Smooth muscle cell (in vitro differentiated cells): Measurements from ENCODE around the gene STOML3. TPM values are rescaled to one million over a fixed set of nuclear protein-coding genes. Genes with fewer than 3 reads are reported as not detected.

ENCODE experiments used
- DNase-seq: peaks from one replicate; lab custom pipeline; 2025; ENCODE audit not compliant: unreplicated experiment; lab: John Stamatoyannopoulos, UW
- H2AFZ ChIP-seq: fragments of 200-600 bp; sonication (generic); 2 replicates; pipeline ENCODE4 v1.6.0; 2016; ENCODE audit warnings: antibody characterized with exemption, low read depth, mild to moderate bottlenecking
- H3F3A ChIP-seq: fragments of 200-600 bp; sonication (generic); 2 replicates; pipeline ENCODE4 v1.6.0; 2017; ENCODE audit warnings: antibody characterized with exemption, low read depth
- H3K27ac ChIP-seq: fragments of 200-600 bp; sonication (generic); 2 replicates; pipeline ENCODE4 v1.5.1; 2016; ENCODE audit warnings: low read depth, mild to moderate bottlenecking
- H3K27me3 ChIP-seq: fragments of 200-600 bp; sonication (generic); 2 replicates; pipeline ENCODE4 v1.6.1; 2016; ENCODE audit warnings: low read depth, mild to moderate bottlenecking
- H3K36me3 ChIP-seq: fragments of 200-600 bp; sonication (generic); 2 replicates; pipeline ENCODE4 v1.5.1; 2016; ENCODE audit warnings: low read depth
- H3K4me1 ChIP-seq: fragments of 200-600 bp; sonication (generic); 2 replicates; pipeline ENCODE4 v1.5.1; 2016; ENCODE audit warnings: low read depth
- H3K4me2 ChIP-seq: fragments of 200-600 bp; sonication (generic); 2 replicates; pipeline ENCODE4 v1.6.0; 2016; ENCODE audit warnings: mild to moderate bottlenecking
- H3K4me3 ChIP-seq: fragments of 200-600 bp; sonication (generic); 2 replicates; pipeline ENCODE4 v1.5.1; 2016; ENCODE audit warnings: mild to moderate bottlenecking
- H3K79me2 ChIP-seq: fragments of 200-600 bp; sonication (generic); 2 replicates; pipeline ENCODE4 v1.6.0; 2016; ENCODE audit warnings: low read depth, mild to moderate bottlenecking
- H3K9ac ChIP-seq: fragments of 200-600 bp; sonication (generic); 2 replicates; pipeline ENCODE4 v1.6.0; 2016; ENCODE audit warnings: low read depth
- H3K9me3 ChIP-seq: fragments of 200-600 bp; sonication (generic); replicated peaks from 2 replicates; pipeline ENCODE4 v1.5.1; 2016; ENCODE audit warnings: low read depth
- H4K20me1 ChIP-seq: fragments of 200-600 bp; sonication (generic); 2 replicates; pipeline ENCODE4 v1.6.0; 2016; ENCODE audit warnings: low read depth
- WGBS: methylation state at CpG from one replicate; pipeline ENCODE4 v1.1.7; 2016; ENCODE audit warnings: low lambda C conversion rate; 5-methylcytosine and 5-hydroxymethylcytosine counted together
- polyA plus RNA-seq: library from polyadenylated mRNA; unstranded; fragments of >200 nt; fragmentation: Nextera tagmentation; extraction: Ambion mirVana; gene quantifications from 2 replicates; pipeline ENCODE4 v1.2.1, GENCODE V29; 2016
- total RNA-seq: library from RNA; depleted of rRNA; stranded (reverse); fragments of >200 nt; gene quantifications from 2 replicates; pipeline ENCODE4 v1.2.3, GENCODE V29; 2014
- TF ChIP-seq, protein P1 (sequence below): fragments of 200-600 bp; sonication (generic); IDR thresholded peaks from 2 replicates; pipeline ENCODE4 v1.5.1; 2017; ENCODE audit warnings: borderline replicate concordance, mild to moderate bottlenecking, antibody characterized with exemption; ENCODE audit not compliant: insufficient read depth, poor library complexity, severe bottlenecking

Gene STOML3
- total and polyA plus RNA-seq, 2 experiments from 2014 or later: not detected

DNA sequence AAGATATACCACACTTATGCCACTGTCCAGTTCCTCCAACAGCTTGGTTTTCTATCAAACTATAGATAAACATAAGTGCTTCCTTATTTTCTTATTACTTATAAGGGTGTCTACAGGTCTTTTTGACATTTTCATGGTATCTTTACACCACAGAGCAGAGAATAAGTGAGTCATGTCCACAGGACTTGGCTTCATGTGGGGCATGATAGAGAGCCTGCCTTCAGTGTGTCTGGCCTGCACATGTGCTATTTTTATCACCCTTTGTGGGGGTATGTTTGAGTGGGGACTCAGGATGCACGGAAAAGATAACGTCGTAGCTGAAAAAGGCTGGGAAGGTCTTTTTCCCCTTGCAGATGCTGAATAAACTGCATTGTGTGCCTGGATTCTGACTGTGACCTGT is 8.1 kb upstream of the STOML3 start:
- H3K79me2 ChIP-seq: no peaks in the 10 kb centered on the region
- H3K4me2 ChIP-seq: no peak overlapping the region
- H3K36me3 ChIP-seq: no peaks in the 10 kb centered on the region
- no peak for DNase-seq
- WGBS: 59% methylated on average over 3 of the region's 3 CpGs
- no peaks in the 10 kb centered on the region for H3F3A ChIP-seq
- no peak overlapping the region for H3K9ac ChIP-seq
- no peak overlapping the region for H3K27ac ChIP-seq
- H3K27me3 ChIP-seq: no peaks in the 10 kb centered on the region
- TF ChIP-seq, protein P1, sequence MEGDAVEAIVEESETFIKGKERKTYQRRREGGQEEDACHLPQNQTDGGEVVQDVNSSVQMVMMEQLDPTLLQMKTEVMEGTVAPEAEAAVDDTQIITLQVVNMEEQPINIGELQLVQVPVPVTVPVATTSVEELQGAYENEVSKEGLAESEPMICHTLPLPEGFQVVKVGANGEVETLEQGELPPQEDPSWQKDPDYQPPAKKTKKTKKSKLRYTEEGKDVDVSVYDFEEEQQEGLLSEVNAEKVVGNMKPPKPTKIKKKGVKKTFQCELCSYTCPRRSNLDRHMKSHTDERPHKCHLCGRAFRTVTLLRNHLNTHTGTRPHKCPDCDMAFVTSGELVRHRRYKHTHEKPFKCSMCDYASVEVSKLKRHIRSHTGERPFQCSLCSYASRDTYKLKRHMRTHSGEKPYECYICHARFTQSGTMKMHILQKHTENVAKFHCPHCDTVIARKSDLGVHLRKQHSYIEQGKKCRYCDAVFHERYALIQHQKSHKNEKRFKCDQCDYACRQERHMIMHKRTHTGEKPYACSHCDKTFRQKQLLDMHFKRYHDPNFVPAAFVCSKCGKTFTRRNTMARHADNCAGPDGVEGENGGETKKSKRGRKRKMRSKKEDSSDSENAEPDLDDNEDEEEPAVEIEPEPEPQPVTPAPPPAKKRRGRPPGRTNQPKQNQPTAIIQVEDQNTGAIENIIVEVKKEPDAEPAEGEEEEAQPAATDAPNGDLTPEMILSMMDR: no peak
- no peak overlapping the region for H3K4me3 ChIP-seq
- H3K4me1 ChIP-seq: no peaks in the 10 kb centered on the region
- H3K9me3 ChIP-seq: no peaks in the 10 kb centered on the region
- no peak overlapping the region for H2AFZ ChIP-seq
- no peaks in the 10 kb centered on the region for H4K20me1 ChIP-seq

DNA sequence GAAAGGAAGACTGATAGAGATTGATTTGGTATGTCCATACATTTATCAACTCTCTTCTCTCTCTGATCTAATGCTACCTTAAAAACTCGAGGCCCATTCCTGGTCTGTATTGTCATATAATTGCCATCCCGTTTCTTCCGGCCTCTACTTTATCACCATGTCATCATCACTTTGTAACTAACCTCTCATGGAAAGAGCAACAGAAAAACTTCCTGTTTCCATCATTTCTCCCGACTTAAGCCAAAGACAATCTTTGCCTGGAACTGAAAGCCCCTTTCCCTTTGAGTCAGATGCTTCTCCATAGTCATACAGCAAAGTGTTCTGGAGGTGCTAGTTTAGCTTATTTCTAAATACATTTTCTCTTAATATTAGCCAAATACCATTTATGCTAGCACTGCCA is 2.8 kb upstream of the STOML3 start:
- Histone ChIP-seq H4K20me1 (no peaks in the 10 kb centered on the region), H3K9ac (no peak overlapping the region), H3K79me2 (no peaks in the 10 kb centered on the region), H3K4me1 (no peaks in the 10 kb centered on the region), H2AFZ (no peak overlapping the region), H3K9me3 (no peaks in the 10 kb centered on the region), H3K36me3 (no peaks in the 10 kb centered on the region), H3K4me3 (no peak overlapping the region), H3F3A (no peaks in the 10 kb centered on the region), H3K4me2 (no peak overlapping the region), H3K27ac (no peak overlapping the region), H3K27me3 (no peaks in the 10 kb centered on the region)
- TF ChIP-seq, protein P1: no peak
- no peak for DNase-seq
- 89% methylated on average over 4 of the region's 4 CpGs for WGBS

DNA sequence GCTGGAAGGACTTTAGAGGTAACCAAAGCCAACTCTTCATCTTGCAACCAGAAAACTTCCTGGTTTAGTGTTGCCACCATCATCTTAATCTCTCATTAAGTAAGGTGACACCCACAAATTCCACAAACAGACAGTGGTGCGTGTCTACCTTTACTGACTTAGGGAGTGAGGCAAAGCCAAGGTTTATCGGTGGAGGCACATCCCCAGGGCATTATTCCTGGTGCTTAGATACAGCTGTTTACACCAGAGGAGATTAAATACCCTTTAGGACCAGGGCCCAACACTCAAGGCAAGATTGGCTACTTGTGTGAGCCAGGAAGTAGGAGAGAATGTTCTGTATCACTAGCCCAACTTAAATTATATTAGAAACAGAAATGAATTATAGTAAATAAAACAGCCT is 9.5 kb downstream of the STOML3 start:
- H2AFZ ChIP-seq: no peak overlapping the region
- H3K9ac ChIP-seq: no peak overlapping the region
- H3K27ac ChIP-seq: no peak overlapping the region
- H3K4me2 ChIP-seq: no peak overlapping the region
- peaks cover 19% of the 10 kb centered on the region for H3K4me1 ChIP-seq
- no peaks in the 10 kb centered on the region for H3K79me2 ChIP-seq
- H4K20me1 ChIP-seq: no peaks in the 10 kb centered on the region
- H3K27me3 ChIP-seq: no peaks in the 10 kb centered on the region
- 83% methylated on average over 2 of the region's 2 CpGs for WGBS
- no peaks in the 10 kb centered on the region for H3F3A ChIP-seq
- H3K4me3 ChIP-seq: no peak overlapping the region
- TF ChIP-seq, protein P1: no peak
- H3K36me3 ChIP-seq: no peaks in the 10 kb centered on the region
- no peaks in the 10 kb centered on the region for H3K9me3 ChIP-seq
- no peak for DNase-seq

DNA sequence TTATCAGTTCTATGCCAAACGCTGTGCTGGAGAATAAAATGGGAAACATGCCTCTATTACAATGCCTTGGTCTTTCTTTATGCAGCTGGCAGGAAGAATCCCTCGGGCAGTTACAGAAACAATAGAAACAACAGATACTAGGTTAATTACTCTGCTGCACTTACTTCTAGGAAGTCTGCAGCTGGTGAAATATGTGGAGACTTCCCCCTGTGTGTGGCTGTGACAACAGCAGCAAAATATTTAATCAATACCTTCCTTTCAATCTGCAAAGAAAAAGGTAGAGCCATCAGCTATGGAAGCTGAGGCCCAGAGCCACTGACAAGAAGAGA is 9.9 kb downstream of the STOML3 start:
- Histone ChIP-seq H3K27ac (no peak overlapping the region), H3K9me3 (no peaks in the 10 kb centered on the region), H4K20me1 (no peaks in the 10 kb centered on the region), H3K27me3 (no peaks in the 10 kb centered on the region), H3K79me2 (no peaks in the 10 kb centered on the region), H3K4me2 (no peak overlapping the region), H3K36me3 (no peaks in the 10 kb centered on the region), H3K9ac (no peak overlapping the region), H3K4me1 (peaks cover 19% of the 10 kb centered on the region), H3F3A (no peaks in the 10 kb centered on the region), H3K4me3 (no peak overlapping the region), H2AFZ (no peak overlapping the region)
- no peak for DNase-seq
- TF ChIP-seq, protein P1: no peak
- 46% methylated on average over 2 of the region's 2 CpGs for WGBS
